ENCODE results near the gene EMC10. TPM values are rescaled to one million over a fixed set of nuclear protein-coding genes. Genes with fewer than 3 reads are reported as not detected.

Gene EMC10
- total RNA-seq, 2 experiments from 2014 or later = 39.1 to 44.4 TPM

DNA sequence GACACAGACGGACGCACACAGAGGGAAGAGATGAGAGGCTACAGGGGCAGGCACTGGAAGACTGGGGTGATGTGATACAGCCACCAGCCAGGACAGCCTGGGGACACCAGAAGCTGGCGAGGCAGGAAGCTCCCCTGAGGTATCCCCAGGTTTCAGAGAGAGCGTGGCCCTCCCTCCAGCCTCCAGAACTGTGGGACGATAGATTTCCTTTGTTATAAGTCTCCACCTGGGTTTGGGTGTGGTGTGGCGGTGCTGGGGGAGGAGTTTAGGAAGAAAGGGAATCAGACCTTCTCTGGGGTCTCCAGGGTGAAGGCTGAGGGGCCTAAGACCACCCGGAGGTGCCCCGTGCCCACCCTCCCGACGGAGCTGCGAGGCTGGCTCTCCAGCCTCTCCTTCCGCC lies 40.1 kb downstream of the EMC10 start:
- H3K36me3 ChIP-seq (ENCODE audit: insufficient read depth, low read length) = no peaks in the 10 kb centered on the region
- H3K9me3 ChIP-seq (ENCODE audit: low read length) = no peaks in the 10 kb centered on the region
- H4K20me1 ChIP-seq (ENCODE audit: insufficient read depth, low read length) = no peaks in the 10 kb centered on the region
- H3K4me3 ChIP-seq (ENCODE audit: low read depth, low read length, poor library complexity, severe bottlenecking) = no peak overlapping the region
- H3K9me2 ChIP-seq (ENCODE audit: insufficient read depth, low read length) = no peaks in the 10 kb centered on the region
- POLR2A ChIA-PET = no interaction called here
- BruUV-seq (replicated peaks) = no TSS peak
- no peak overlapping the region for H2AFZ ChIP-seq (ENCODE audit: low read length)
- H3K79me2 ChIP-seq (ENCODE audit: insufficient read depth, low read depth, low read length) = no peaks in the 10 kb centered on the region
- DNase-seq (ENCODE audit: low spot score) = no peak
- no peak overlapping the region for H3K27ac ChIP-seq (ENCODE audit: low read depth, low read length, poor library complexity, severe bottlenecking)
- CTCF ChIA-PET (ENCODE audit: unreplicated experiment) = no interaction called here
- no peak for TF ChIP-seq EZH2phosphoT487 (IDR thresholded peaks at IDR 0.05; ENCODE audit: borderline replicate concordance, low read depth, low read length)
- TF ChIP-seq, protein P1, sequence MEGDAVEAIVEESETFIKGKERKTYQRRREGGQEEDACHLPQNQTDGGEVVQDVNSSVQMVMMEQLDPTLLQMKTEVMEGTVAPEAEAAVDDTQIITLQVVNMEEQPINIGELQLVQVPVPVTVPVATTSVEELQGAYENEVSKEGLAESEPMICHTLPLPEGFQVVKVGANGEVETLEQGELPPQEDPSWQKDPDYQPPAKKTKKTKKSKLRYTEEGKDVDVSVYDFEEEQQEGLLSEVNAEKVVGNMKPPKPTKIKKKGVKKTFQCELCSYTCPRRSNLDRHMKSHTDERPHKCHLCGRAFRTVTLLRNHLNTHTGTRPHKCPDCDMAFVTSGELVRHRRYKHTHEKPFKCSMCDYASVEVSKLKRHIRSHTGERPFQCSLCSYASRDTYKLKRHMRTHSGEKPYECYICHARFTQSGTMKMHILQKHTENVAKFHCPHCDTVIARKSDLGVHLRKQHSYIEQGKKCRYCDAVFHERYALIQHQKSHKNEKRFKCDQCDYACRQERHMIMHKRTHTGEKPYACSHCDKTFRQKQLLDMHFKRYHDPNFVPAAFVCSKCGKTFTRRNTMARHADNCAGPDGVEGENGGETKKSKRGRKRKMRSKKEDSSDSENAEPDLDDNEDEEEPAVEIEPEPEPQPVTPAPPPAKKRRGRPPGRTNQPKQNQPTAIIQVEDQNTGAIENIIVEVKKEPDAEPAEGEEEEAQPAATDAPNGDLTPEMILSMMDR (conservative IDR thresholded peaks at IDR 0.05; ENCODE audit: low read length) = no peak
- peaks cover 5% of the 10 kb centered on the region for H3K4me1 ChIP-seq (ENCODE audit: insufficient read depth, low read length, poor library complexity, severe bottlenecking)
- no peak overlapping the region for H3K4me2 ChIP-seq (ENCODE audit: low read length)
- intact Hi-C loops (cut with micrococcal nuclease; ENCODE audit: unreplicated experiment) = no loop called here

DNA sequence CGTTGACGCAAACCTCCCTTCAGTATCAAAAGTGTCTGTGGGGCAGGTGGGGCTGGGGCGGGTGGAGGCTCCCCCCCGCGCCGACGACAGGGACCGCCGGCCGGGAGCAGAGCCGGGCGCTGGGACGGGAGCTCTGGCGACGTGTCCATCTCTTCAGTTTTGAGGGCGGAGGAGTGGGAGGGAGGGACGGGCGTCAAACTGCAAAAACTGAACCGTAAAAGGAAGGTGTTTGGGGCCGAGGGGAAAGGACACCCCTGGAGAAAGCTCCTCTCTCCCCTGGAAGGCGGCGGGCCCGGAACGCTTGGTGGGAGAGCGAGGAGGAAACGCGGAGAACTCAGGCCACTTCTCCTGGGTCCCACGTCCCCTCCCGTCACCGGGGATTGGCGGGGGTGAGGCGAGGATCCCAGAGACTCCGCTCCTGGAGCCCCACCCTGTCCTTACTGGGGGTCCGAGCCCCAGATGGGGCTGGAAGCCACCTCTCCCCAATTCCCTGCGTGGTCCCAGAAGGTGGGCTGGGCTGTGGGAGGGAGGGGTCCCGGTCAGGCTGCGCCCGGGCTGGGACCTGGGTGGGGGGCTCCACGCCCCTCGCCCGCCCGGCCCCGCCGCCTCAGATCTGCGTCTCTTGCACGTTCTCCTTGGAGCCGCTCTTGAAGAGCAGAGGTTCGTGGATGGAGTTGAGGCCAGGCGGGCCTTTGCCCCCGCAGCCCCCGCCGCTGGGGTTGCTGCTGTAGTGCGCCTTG lies 40.8 kb downstream of the EMC10 start:
- no peak for DNase-seq (ENCODE audit: low spot score)
- Histone ChIP-seq H3K4me2 (ENCODE audit: low read length) (no peak overlapping the region), H4K20me1 (ENCODE audit: insufficient read depth, low read length) (no peaks in the 10 kb centered on the region), H3K27ac (ENCODE audit: low read depth, low read length, poor library complexity, severe bottlenecking) (no peak overlapping the region), H3K9me3 (ENCODE audit: low read length) (no peaks in the 10 kb centered on the region), H2AFZ (ENCODE audit: low read length) (no peak overlapping the region), H3K36me3 (ENCODE audit: insufficient read depth, low read length) (no peaks in the 10 kb centered on the region), H3K4me1 (ENCODE audit: insufficient read depth, low read length, poor library complexity, severe bottlenecking) (no peaks in the 10 kb centered on the region), H3K79me2 (ENCODE audit: insufficient read depth, low read depth, low read length) (no peaks in the 10 kb centered on the region), H3K9me2 (ENCODE audit: insufficient read depth, low read length) (no peaks in the 10 kb centered on the region), H3K4me3 (ENCODE audit: low read depth, low read length, poor library complexity, severe bottlenecking) (no peak overlapping the region)
- no peak for TF ChIP-seq EZH2phosphoT487 (IDR thresholded peaks at IDR 0.05; ENCODE audit: borderline replicate concordance, low read depth, low read length)
- TF ChIP-seq, protein P1 (conservative IDR thresholded peaks at IDR 0.05; ENCODE audit: low read length) = no peak
- intact Hi-C loops (cut with micrococcal nuclease; ENCODE audit: unreplicated experiment) = no loop called here
- BruUV-seq (replicated peaks) = no TSS peak
- ChIA-PET CTCF (ENCODE audit: unreplicated experiment) (no interaction called here), POLR2A (no interaction called here)

- H3K79me2 ChIP-seq (ENCODE audit: insufficient read depth, low read depth, low read length) = no peaks in the 10 kb centered on the region
- CTCF ChIA-PET (ENCODE audit: unreplicated experiment) = no interaction called here
- H3K9me3 ChIP-seq (ENCODE audit: low read length) = no peaks in the 10 kb centered on the region
- H3K4me1 ChIP-seq (ENCODE audit: insufficient read depth, low read length, poor library complexity, severe bottlenecking) = no peaks in the 10 kb centered on the region
- H3K4me2 ChIP-seq (ENCODE audit: low read length) = no peak overlapping the region
- H3K27ac ChIP-seq (ENCODE audit: low read depth, low read length, poor library complexity, severe bottlenecking) = no peak overlapping the region
- no peaks in the 10 kb centered on the region for H4K20me1 ChIP-seq (ENCODE audit: insufficient read depth, low read length)
- no peak for TF ChIP-seq EZH2phosphoT487 (IDR thresholded peaks at IDR 0.05; ENCODE audit: borderline replicate concordance, low read depth, low read length)
- TF ChIP-seq, protein P1 (conservative IDR thresholded peaks at IDR 0.05; ENCODE audit: low read length) = no peak
- H3K9me2 ChIP-seq (ENCODE audit: insufficient read depth, low read length) = no peaks in the 10 kb centered on the region
- no peak overlapping the region for H2AFZ ChIP-seq (ENCODE audit: low read length)
- H3K36me3 ChIP-seq (ENCODE audit: insufficient read depth, low read length) = no peaks in the 10 kb centered on the region
- no peak overlapping the region for H3K4me3 ChIP-seq (ENCODE audit: low read depth, low read length, poor library complexity, severe bottlenecking)
- POLR2A ChIA-PET = no interaction called here
- BruUV-seq (replicated peaks) = no TSS peak
- intact Hi-C loops (cut with micrococcal nuclease; ENCODE audit: unreplicated experiment) = no loop called here
- DNase-seq (ENCODE audit: low spot score) = no peak
Observed at GRCh38 chr19:50517704-50518075, 41.4 kb downstream of the EMC10 start.
